ENCODE measurements around the gene BHLHA15.

Gene BHLHA15

DNA sequence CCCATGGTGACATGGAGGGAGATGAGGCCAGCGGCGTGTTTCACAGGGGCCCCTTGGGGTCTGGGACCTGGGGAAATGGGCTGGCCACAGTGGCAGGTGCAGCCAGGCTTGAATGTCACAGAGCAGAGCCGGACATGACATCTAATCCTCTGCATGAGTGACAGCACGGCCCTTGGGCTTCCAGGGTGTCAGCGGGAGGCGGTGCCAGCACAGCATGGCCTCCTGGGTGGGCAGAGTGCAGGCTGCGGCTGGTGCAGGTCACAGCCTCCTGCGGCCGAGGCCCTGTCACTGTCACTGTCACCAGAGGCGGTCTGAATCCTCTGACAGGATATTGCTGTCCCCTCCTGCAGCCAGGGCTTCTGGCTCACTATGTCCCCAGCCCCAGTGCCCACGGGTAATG lies 18.2 kb downstream of the BHLHA15 start:
- H3K4me3 ChIP-seq (ENCODE audit: low read length), result no peak overlapping the region
- no peak for DNase-seq (ENCODE audit: low read depth)
- TF ChIP-seq, protein P1, sequence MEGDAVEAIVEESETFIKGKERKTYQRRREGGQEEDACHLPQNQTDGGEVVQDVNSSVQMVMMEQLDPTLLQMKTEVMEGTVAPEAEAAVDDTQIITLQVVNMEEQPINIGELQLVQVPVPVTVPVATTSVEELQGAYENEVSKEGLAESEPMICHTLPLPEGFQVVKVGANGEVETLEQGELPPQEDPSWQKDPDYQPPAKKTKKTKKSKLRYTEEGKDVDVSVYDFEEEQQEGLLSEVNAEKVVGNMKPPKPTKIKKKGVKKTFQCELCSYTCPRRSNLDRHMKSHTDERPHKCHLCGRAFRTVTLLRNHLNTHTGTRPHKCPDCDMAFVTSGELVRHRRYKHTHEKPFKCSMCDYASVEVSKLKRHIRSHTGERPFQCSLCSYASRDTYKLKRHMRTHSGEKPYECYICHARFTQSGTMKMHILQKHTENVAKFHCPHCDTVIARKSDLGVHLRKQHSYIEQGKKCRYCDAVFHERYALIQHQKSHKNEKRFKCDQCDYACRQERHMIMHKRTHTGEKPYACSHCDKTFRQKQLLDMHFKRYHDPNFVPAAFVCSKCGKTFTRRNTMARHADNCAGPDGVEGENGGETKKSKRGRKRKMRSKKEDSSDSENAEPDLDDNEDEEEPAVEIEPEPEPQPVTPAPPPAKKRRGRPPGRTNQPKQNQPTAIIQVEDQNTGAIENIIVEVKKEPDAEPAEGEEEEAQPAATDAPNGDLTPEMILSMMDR (conservative IDR thresholded peaks at IDR 0.05; ENCODE audit: low read depth, low read length), result no peak

DNA sequence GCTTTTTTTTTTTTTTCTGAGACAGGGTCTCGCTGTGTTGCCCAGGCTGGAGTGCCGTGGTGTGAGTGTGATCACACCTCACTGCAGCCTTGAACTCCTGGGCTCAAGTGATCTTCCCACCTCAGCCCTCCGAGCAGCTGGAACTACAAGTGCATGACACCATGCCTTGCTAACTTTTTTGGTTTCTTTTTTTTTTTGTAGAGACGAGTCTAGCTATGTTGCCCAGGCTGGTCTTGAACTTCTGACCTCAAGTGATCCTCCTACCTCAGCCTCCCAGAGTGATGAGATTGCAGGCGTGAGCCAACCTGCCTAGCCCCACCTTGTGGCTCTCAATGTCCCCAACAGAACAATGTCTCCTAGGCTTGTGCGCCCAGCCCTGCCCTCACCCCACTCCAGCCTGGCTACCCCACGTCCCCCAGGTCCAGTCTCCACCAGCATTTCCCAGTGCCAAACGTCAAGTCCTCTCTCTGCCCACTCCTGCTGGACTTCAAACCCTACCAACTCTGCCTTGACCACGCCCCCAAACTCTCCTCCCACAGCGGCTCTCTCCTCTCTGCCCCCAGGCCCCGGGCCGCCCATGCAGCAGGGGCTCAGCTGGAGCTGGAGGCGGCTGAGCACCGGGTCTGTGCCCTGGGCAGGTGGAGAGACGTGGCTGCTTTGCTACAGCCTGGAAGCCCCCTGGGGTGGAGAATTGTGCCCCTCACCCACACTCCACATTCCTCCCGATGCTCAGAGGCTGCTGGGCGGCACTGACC lies 18.9 kb downstream of the BHLHA15 start:
- TF ChIP-seq, protein P1 (conservative IDR thresholded peaks at IDR 0.05; ENCODE audit: low read depth, low read length), result no peak
- H3K4me3 ChIP-seq (ENCODE audit: low read length), result no peak overlapping the region

DNA sequence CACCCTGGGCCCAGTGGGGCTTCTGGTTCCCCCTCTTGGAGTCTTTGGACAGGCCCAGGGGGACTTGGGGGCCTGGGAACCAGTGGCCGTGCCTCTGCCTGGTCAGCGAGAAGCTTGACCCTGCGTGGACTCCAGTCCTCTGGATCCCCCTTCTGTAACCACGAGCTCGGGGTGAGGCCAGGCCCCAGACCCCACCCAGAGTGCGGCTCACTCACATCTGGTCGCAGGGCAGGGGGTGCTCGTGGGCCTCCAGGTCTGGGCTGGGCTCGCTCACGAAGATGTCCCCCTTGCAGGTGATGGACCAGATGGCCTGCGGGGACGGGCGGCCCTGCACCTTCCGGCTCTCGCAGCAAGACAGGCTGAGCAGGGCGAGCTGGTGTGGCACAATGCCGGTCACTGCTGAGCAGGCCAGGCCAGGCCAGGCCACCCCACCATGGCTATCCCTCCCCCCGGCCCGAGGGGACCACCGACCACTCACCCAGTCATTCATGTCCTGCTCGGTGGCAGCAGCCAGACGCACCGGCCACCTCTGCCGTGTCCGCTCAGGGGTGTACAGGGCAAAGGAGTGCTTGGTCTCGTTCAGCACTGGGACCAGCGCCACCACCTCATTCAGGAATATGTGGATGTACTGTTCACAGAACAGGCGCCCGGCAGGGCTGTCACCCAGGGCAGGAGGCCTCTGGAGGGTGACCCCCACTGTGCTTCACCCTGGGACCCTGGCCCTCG lies 19.7 kb downstream of the BHLHA15 start:
- DNase-seq (ENCODE audit: low read depth), result no peak
- no peak overlapping the region for H3K4me3 ChIP-seq (ENCODE audit: low read length)
- TF ChIP-seq, protein P1 (conservative IDR thresholded peaks at IDR 0.05; ENCODE audit: low read depth, low read length), result no peak

More for the DNA sequence above, 18.9 kb downstream of the BHLHA15 start:
- no peak for DNase-seq (ENCODE audit: low read depth)

DNA sequence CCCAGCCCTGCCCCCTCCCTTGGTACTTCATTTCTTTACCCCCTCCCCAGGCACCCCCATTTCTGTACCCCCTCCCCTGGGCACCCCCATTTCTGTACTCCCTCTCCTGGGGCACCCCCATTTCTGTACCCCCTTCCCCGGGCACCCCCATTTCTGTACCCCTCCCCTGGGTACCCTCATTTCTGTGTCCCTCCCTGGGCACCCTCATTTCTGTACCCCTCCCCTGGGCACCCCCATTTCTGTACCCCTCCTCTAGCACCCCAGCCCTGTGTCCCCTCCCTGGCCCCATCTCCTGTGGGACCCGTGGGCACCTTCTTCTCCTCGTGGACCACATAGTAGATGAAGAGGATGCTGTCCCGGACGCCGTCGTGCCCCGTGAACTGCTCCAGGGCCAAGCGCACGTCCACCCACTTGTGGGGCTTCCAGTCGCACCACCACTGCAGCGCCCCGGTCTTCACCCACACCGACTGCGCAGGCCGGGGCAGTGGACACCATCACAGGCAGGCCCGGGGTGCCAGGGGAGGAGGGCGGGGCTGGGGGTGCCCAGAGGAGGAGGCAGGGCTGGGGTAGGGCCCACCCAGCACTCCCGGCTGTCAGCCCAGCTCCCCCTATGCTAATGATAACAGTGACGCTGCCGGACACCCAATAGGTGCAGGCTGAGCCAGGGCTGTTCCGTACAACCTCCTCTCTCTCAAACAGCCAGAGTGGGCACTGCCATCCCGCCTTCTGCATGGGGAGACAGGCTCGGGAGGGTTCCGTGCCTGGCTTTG lies 20.4 kb downstream of the BHLHA15 start:
- no peak overlapping the region for H3K4me3 ChIP-seq (ENCODE audit: low read length)
- TF ChIP-seq, protein P1 (conservative IDR thresholded peaks at IDR 0.05; ENCODE audit: low read depth, low read length), result no peak

DNA sequence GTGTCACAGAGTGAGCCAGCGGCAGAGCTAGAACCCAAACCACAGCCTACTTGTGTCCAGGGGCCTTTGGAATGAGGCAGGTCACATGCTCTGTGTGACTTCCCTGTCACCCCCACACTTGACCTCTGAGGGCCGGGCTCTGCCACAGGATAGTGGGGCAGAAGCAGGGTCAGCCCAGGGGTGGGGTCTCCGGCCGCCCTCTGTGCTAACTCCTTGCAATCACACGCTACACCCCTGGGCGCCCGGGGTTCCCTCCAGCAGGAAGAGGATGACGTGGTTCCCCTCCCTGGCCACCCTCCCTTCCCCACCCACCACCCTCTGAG lies 21.0 kb downstream of the BHLHA15 start:
- no peak for DNase-seq (ENCODE audit: low read depth)
- TF ChIP-seq, protein P1 (conservative IDR thresholded peaks at IDR 0.05; ENCODE audit: low read depth, low read length), result no peak
- no peak overlapping the region for H3K4me3 ChIP-seq (ENCODE audit: low read length)

More for the DNA sequence above, 20.4 kb downstream of the BHLHA15 start:
- DNase-seq (ENCODE audit: low read depth), result no peak

DNA sequence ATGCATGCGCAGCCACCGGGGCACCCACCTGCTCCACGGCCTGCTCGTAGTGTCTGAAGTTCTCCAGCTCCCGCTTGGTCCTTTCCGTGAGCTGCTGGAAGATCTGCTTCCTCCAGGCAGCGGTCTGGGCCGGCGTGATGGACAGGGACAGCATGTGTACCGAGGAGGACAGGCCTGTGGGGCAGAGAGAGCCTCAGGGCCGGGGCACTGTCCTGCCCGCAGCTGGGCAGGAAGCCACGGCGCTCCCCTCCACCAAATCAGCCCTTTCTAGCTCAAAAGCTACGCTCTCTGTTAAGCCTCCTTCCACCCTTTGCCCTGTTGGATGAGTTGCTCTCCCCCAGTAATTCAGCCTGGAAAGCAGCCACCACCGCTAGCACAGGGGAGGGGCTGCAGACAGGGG lies 21.6 kb downstream of the BHLHA15 start:
- no peak for DNase-seq (ENCODE audit: low read depth)
- TF ChIP-seq, protein P1 (conservative IDR thresholded peaks at IDR 0.05; ENCODE audit: low read depth, low read length), result no peak
- no peak overlapping the region for H3K4me3 ChIP-seq (ENCODE audit: low read length)

Measured in retinal pigment epithelial cell (primary cell).